IMR-90 (cell line): ENCODE measurements around the gene ASIC2. TPM values are rescaled to one million over a fixed set of nuclear protein-coding genes. Genes with fewer than 3 reads are reported as not detected.
"Not testable (repeated sequence)": the region's sequence is repeated elsewhere in the genome, so short reads cannot be mapped to it uniquely, and the experiment has no call there.

Experiments used
- ATAC-seq: fragments of 200-7000 bp; cut with Tn5 transposase; 2 replicates; pipeline ENCODE4 v1.9.1; 2020; ENCODE audit warnings: low read depth, mild to moderate bottlenecking, moderate library complexity
- BruUV-seq: library from RNA; stranded (reverse); fragments of 400-500 nt; replicated peaks from 2 replicates; lab custom pipeline; 2021; lab: Mats Ljungman, UMichigan
- CTCF ChIA-PET: fragments of 300-600 bp; formaldehyde crosslinking; extraction: SDS; loops from one replicate; lab custom pipeline; 2021; ENCODE audit warnings: antibody characterized with exemption; lab: Yijun Ruan, JAX
- POLR2A ChIA-PET: fragments of 300-600 bp; sonication (Branson Sonifier 250); formaldehyde crosslinking; loops from one replicate; lab custom pipeline; 2022; ENCODE audit warnings: antibody characterized with exemption; ENCODE audit not compliant: unreplicated experiment; lab: Charles Lee
- DNase-seq: peaks from one replicate; pipeline ENCODE4 v3.0.0; 2013
- H2AFZ ChIP-seq: replicated peaks from 2 replicates; pipeline ENCODE3; 2013; ENCODE audit warnings: low read length, mild to moderate bottlenecking; ENCODE audit not compliant: poor library complexity
- H2AK5ac ChIP-seq: 2 replicates; pipeline ENCODE4 v1.6.1; 2013; ENCODE audit warnings: low read depth, low read length, inconsistent platforms
- H2AK9ac ChIP-seq: replicated peaks from 2 replicates; pipeline ENCODE3; 2013; ENCODE audit warnings: mild to moderate bottlenecking, low read depth, low read length, moderate library complexity; ENCODE audit not compliant: poor library complexity
- H2BK120ac ChIP-seq: 2 replicates; pipeline ENCODE4 v1.6.1; 2013; ENCODE audit warnings: low read depth, low read length, inconsistent platforms
- H2BK15ac ChIP-seq: 3 replicates; pipeline ENCODE4 v1.6.1; 2013; ENCODE audit warnings: low read depth, low read length, inconsistent platforms
- H2BK20ac ChIP-seq: 2 replicates; pipeline ENCODE4 v1.6.1; 2013; ENCODE audit warnings: low read depth, mild to moderate bottlenecking, inconsistent platforms, low read length, moderate library complexity
- H2BK5ac ChIP-seq: 2 replicates; pipeline ENCODE4 v1.6.1; 2013; ENCODE audit warnings: mild to moderate bottlenecking, low read depth, low read length, inconsistent platforms; ENCODE audit not compliant: poor library complexity, severe bottlenecking
- H3K14ac ChIP-seq: replicated peaks from 2 replicates; pipeline ENCODE4 v1.6.1; 2013; ENCODE audit warnings: low read depth, low read length, inconsistent platforms
- H3K18ac ChIP-seq: 2 replicates; pipeline ENCODE4 v1.6.1; 2013; ENCODE audit warnings: low read depth, low read length, control low read depth
- H3K23ac ChIP-seq: 2 replicates; pipeline ENCODE4 v1.6.1; 2013; ENCODE audit warnings: low read depth, low read length, inconsistent platforms
- H3K27ac ChIP-seq: 2 replicates; pipeline ENCODE4 v1.5.1; 2013; ENCODE audit warnings: mild to moderate bottlenecking, control low read depth, low read length; ENCODE audit not compliant: insufficient read depth
- H3K27me3 ChIP-seq: 2 replicates; pipeline ENCODE4 v1.6.1; 2013; ENCODE audit warnings: low read length; ENCODE audit not compliant: control insufficient read depth, insufficient read depth
- H3K36me3 ChIP-seq: 2 replicates; pipeline ENCODE4 v1.6.1; 2013; ENCODE audit warnings: low read length, mixed read lengths; ENCODE audit not compliant: control insufficient read depth, insufficient read depth
- H3K4ac ChIP-seq: 2 replicates; pipeline ENCODE4 v1.6.1; 2013; ENCODE audit warnings: low read depth, low read length, inconsistent platforms
- H3K4me1 ChIP-seq: 2 replicates; pipeline ENCODE4 v1.6.1; 2013; ENCODE audit warnings: low read length, mixed read lengths; ENCODE audit not compliant: control insufficient read depth, insufficient read depth
- H3K4me2 ChIP-seq: 2 replicates; pipeline ENCODE4 v1.6.1; 2013; ENCODE audit warnings: low read depth, mild to moderate bottlenecking, control low read depth, low read length, moderate library complexity
- H3K4me3 ChIP-seq: 2 replicates; pipeline ENCODE4 v1.5.1; 2013; ENCODE audit warnings: low read depth, mild to moderate bottlenecking, control low read depth, low read length, moderate library complexity; ENCODE audit not compliant: insufficient read depth
- H3K56ac ChIP-seq: 2 replicates; pipeline ENCODE4 v1.6.1; 2013; ENCODE audit warnings: low read length, inconsistent platforms; ENCODE audit not compliant: insufficient read depth; ENCODE audit errors: extremely low read depth
- H3K79me1 ChIP-seq, 2 experiments: 2 replicates each; pipeline ENCODE4 v1.6.1; 2013; ENCODE audit warnings: low read length in 2 of 2, inconsistent platforms in 1 of 2, low read depth in 1 of 2
- H3K9ac ChIP-seq: 2 replicates; pipeline ENCODE4 v1.6.1; 2013; ENCODE audit warnings: low read depth, low read length, control low read depth
- H3K9me1 ChIP-seq: 2 replicates; pipeline ENCODE4 v1.6.1; 2013; ENCODE audit warnings: low read length, inconsistent platforms; ENCODE audit not compliant: insufficient read depth
- H3K9me3 ChIP-seq: 2 replicates; pipeline ENCODE4 v1.6.1; 2013; ENCODE audit warnings: low read length; ENCODE audit not compliant: control insufficient read depth, insufficient read depth
- H4K20me1 ChIP-seq: 2 replicates; pipeline ENCODE4 v1.6.1; 2013; ENCODE audit warnings: low read length, inconsistent platforms; ENCODE audit not compliant: insufficient read depth
- H4K5ac ChIP-seq: 2 replicates; pipeline ENCODE4 v1.6.1; 2013; ENCODE audit warnings: mild to moderate bottlenecking, low read depth, low read length, control low read depth
- H4K8ac ChIP-seq, 2 experiments: 2 replicates each; pipeline ENCODE4 v1.6.1; 2013; ENCODE audit warnings: low read depth in 2 of 2, low read length in 2 of 2, control low read depth in 1 of 2, inconsistent platforms in 1 of 2
- H4K91ac ChIP-seq: 2 replicates; pipeline ENCODE4 v1.6.1; 2013; ENCODE audit warnings: low read depth, low read length, inconsistent platforms; ENCODE audit not compliant: insufficient read depth
- BHLHE40 ChIP-seq: fragments of 150-350 bp; IDR thresholded peaks from 2 replicates; pipeline ENCODE4 v1.6.1; 2016; ENCODE audit warnings: mild to moderate bottlenecking, low read depth, low read length
- CEBPB ChIP-seq: IDR thresholded peaks from 2 replicates; pipeline ENCODE4 v1.6.1; 2012; ENCODE audit warnings: low read depth, low read length, improper control_type of control experiment
- ELK1 ChIP-seq: fragments of 150-350 bp; IDR thresholded peaks from 2 replicates; pipeline ENCODE4 v1.6.1; 2016; ENCODE audit warnings: low read depth, mild to moderate bottlenecking, low read length, moderate library complexity, borderline replicate concordance
- FOS ChIP-seq: fragments of 150-350 bp; IDR thresholded peaks from 2 replicates; pipeline ENCODE4 v1.6.1; 2016; ENCODE audit warnings: low read depth, low read length
- MAFK ChIP-seq: IDR thresholded peaks from 2 replicates; pipeline ENCODE4 v1.6.1; 2012; ENCODE audit warnings: low read depth, low read length, improper control_type of control experiment
- MXI1 ChIP-seq: IDR thresholded peaks from 2 replicates; pipeline ENCODE4 v1.6.1; 2012; ENCODE audit warnings: low read depth, mild to moderate bottlenecking, low read length, moderate library complexity, borderline replicate concordance
- NFE2L2 ChIP-seq: fragments of 150-350 bp; IDR thresholded peaks from 2 replicates; pipeline ENCODE4 v1.6.1; 2016; ENCODE audit warnings: low read depth, mild to moderate bottlenecking, low read length
- RCOR1 ChIP-seq: IDR thresholded peaks from 2 replicates; pipeline ENCODE4 v1.6.1; 2012; ENCODE audit warnings: mild to moderate bottlenecking, low read length, improper control_type of control experiment; ENCODE audit not compliant: insufficient replicate concordance
- WGBS, 2 experiments: methylation state at CpG; one replicate each; pipeline versions ENCODE4 v1.1.5 to v1.1.7; 2013; ENCODE audit warnings: missing lambda C conversion rate in 2 of 2; ENCODE audit not compliant: insufficient read length in 1 of 2; ENCODE audit errors: extremely low coverage in 2 of 2; 5-methylcytosine and 5-hydroxymethylcytosine counted together
- dilution Hi-C: fragments of 300-500 bp; cut with HindIII; formaldehyde crosslinking; loops from one replicate; pipeline ENCODE4 v1.14.3; 2018; ENCODE audit warnings: low sequenced_read_pairs; ENCODE audit not compliant: unreplicated experiment
- in situ Hi-C: fragments of 300-500 bp; cut with MboI; formaldehyde crosslinking; loops from 3 replicates; pipeline ENCODE4 v1.14.3; 2019; ENCODE audit warnings: low sequenced_read_pairs, inconsistent platforms, mixed read lengths
- intact Hi-C: fragments of 100-400 bp; cut with micrococcal nuclease; formaldehyde crosslinking; loops from 2 replicates; pipeline ENCODE4 v1.10.0; 2022
- polyA plus RNA-seq, 3 experiments: library from polyadenylated mRNA; depleted of rRNA; stranded (reverse); fragments of >200 nt; gene quantifications; 2 replicates each; pipeline ENCODE4 v1.2.3, GENCODE V29; 2012; ENCODE audit warnings: low replicate concordance in 1 of 3
- total RNA-seq: library from RNA; depleted of rRNA; stranded (reverse); fragments of >200 nt; gene quantifications from 2 replicates; pipeline ENCODE4 v1.2.3, GENCODE V29; 2012

The ASIC2 gene
- total and polyA plus RNA-seq, 2 of the 4 experiments (the other 2 are of a cell fraction) = under 0.01 to 0.15 TPM

GRCh38 chr17:32985050-32985756 is 307.9 kb downstream of the ASIC2 start:
- H4K91ac ChIP-seq = no peak overlapping the region
- no peaks in the 10 kb centered on the region for H3K4me1 ChIP-seq
- no peak overlapping the region for H3K23ac ChIP-seq
- no peaks in the 10 kb centered on the region for H3K27me3 ChIP-seq
- H3K9me1 ChIP-seq = no peaks in the 10 kb centered on the region
- H3K56ac ChIP-seq = no peak overlapping the region
- no TSS peak for BruUV-seq
- no peaks in the 10 kb centered on the region for H3K79me1 ChIP-seq
- intact Hi-C loops (no loop called here), dilution Hi-C loops (no loop called here), in situ Hi-C loops (no loop called here)
- no peak overlapping the region for H2AK9ac ChIP-seq
- H2BK20ac ChIP-seq = no peak overlapping the region
- no peak overlapping the region for H3K27ac ChIP-seq
- ChIA-PET CTCF (no interaction called here), POLR2A (no interaction called here)
- no peak overlapping the region for H3K9ac ChIP-seq
- no peak overlapping the region for H3K4me2 ChIP-seq
- H3K4ac ChIP-seq = no peak overlapping the region
- no peaks in the 10 kb centered on the region for H4K20me1 ChIP-seq
- WGBS, 2 experiments = no CpG with 5 or more reads among the region's 4 CpGs
- no peak overlapping the region for H3K14ac ChIP-seq
- no peak overlapping the region for H2BK15ac ChIP-seq
- H2AFZ ChIP-seq = no peak overlapping the region
- H3K9me3 ChIP-seq = 0 out of 2 replicates have a peak, but pooled peaks cover 3% of the 10 kb centered on the region
- no peak overlapping the region for H4K5ac ChIP-seq
- H3K18ac ChIP-seq = no peak overlapping the region
- no peak overlapping the region for H2BK5ac ChIP-seq
- DNase-seq = no peak
- no peak for ATAC-seq
- no peaks in the 10 kb centered on the region for H3K36me3 ChIP-seq
- H4K8ac ChIP-seq = no peak overlapping the region
- no peak overlapping the region for H2BK120ac ChIP-seq
- TF ChIP-seq CEBPB (no peak), MAFK (no peak), ELK1 (no peak), BHLHE40 (no peak), MXI1 (no peak), NFE2L2 (no peak), RCOR1 (no peak), FOS (no peak)
- no peak overlapping the region for H2AK5ac ChIP-seq
- H3K4me3 ChIP-seq = no peak overlapping the region

DNA sequence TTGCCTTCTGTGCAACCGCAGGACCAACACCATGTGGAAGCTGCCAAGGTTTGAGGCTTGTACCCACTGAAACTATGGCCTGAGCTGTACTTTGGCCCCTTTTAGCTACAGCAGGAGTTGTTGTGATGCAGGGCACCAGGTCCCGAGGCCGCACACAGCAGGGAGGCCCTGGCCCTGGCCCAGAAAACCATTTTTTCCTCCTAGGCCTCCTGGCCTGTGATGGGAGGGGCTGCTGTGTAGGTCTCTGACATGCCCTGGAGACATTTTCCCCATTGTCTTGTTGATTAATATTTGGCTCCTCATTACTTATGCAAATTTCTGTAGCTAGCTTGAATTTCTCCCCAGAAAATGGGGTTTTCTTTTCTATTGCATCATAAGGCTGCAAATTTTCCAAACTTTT is 311.5 kb downstream of the ASIC2 start:
- H3K9me3 ChIP-seq, H2BK120ac ChIP-seq, H4K5ac ChIP-seq, POLR2A ChIA-PET, H3K56ac ChIP-seq, H2BK5ac ChIP-seq, H3K4me2 ChIP-seq, H3K27ac ChIP-seq, H2AFZ ChIP-seq, H3K18ac ChIP-seq, H2AK9ac ChIP-seq, H2AK5ac ChIP-seq, in situ Hi-C loops, H2BK15ac ChIP-seq, intact Hi-C loops, H3K14ac ChIP-seq, H3K4me3 ChIP-seq, H3K4ac ChIP-seq, H3K27me3 ChIP-seq, H4K91ac ChIP-seq, H4K8ac ChIP-seq, ATAC-seq, H3K79me1 ChIP-seq, H3K4me1 ChIP-seq, BruUV-seq, DNase-seq, H4K20me1 ChIP-seq, dilution Hi-C loops, H3K23ac ChIP-seq, H3K36me3 ChIP-seq, H3K9ac ChIP-seq, H2BK20ac ChIP-seq, H3K9me1 ChIP-seq: not testable (repeated sequence)
- CTCF ChIA-PET = interaction anchor here (0.6 kb wide), 1 partner anchor 67 kb away, joined by 3 read pairs; no protein-coding TSS in a partner anchor
- 60% methylated on average over 1 of the region's 3 CpGs; no CpG with 5 or more reads in 1 of the 2 experiments for WGBS, 2 experiments
